HepG2 (cell line): Measurements from ENCODE around the gene WNK2. TPM values are rescaled to one million over a fixed set of nuclear protein-coding genes. Genes with fewer than 3 reads are reported as not detected.

Source experiments
- ATAC-seq: fragments of 200-7000 bp; cut with Tn5 transposase; 3 replicates; pipeline ENCODE4 v1.9.1; 2020; ENCODE audit warnings: mild to moderate bottlenecking, moderate library complexity
- BruUV-seq: library from RNA; stranded (reverse); fragments of 400-500 nt; replicated peaks from 2 replicates; lab custom pipeline; 2021; lab: Mats Ljungman, UMichigan
- CTCF ChIA-PET: fragments of 300-600 bp; formaldehyde crosslinking; extraction: SDS; loops from one replicate; lab custom pipeline; 2021; ENCODE audit warnings: low total read pairs, inconsistent platforms, low intra/inter-chr PET ratio; lab: Yijun Ruan, JAX
- POLR2A ChIA-PET: fragments of 350-600 bp; sonication (Branson Sonifier 250); formaldehyde crosslinking; loops from one replicate; lab custom pipeline; 2020; ENCODE audit warnings: antibody characterized with exemption, inconsistent platforms; lab: Yijun Ruan, JAX
- DNase-seq: peaks from one replicate; pipeline ENCODE4 v3.0.0-alpha.2; 2015; ENCODE audit warnings: low spot score
- FAIRE-seq: peaks from 3 replicates; lab custom pipeline; 2011; peaks lifted over from hg19 to GRCh38; lab: Jason Lieb, UNC
- H2AFZ ChIP-seq: one replicate; pipeline ENCODE4 v1.6.1; 2011; ENCODE audit warnings: low read length, inconsistent platforms
- H3K27ac ChIP-seq: fragments of 300-600 bp; 3 replicates; pipeline ENCODE4 v1.8.0; 2011; ENCODE audit warnings: mixed run types, mild to moderate bottlenecking, mixed read lengths, low read length, inconsistent platforms; ENCODE audit not compliant: insufficient read depth; ENCODE audit errors: extremely low read length
- H3K27me3 ChIP-seq, 2 experiments: fragments of 200-600 bp in 1 of 2; 2 replicates in 1 of 2; 3 replicates in 1 of 2; pipeline versions ENCODE4 v1.6.0 to v1.8.0; 2011; ENCODE audit warnings: low read length in 2 of 2, mild to moderate bottlenecking in 2 of 2, moderate library complexity in 2 of 2, inconsistent platforms in 1 of 2; ENCODE audit not compliant: insufficient read depth in 2 of 2, control insufficient read depth in 1 of 2
- H3K36me3 ChIP-seq, 2 experiments: fragments of 200-600 bp in 1 of 2; replicated peaks in 1 of 2; 2 replicates in 1 of 2; 3 replicates in 1 of 2; pipeline versions ENCODE4 v1.5.1 to v1.8.0; 2011; ENCODE audit warnings: low read length in 2 of 2, inconsistent platforms in 1 of 2; ENCODE audit not compliant: insufficient read depth in 2 of 2, control insufficient read depth in 1 of 2
- H3K4me1 ChIP-seq: 2 replicates; pipeline ENCODE4 v1.5.1; 2012; ENCODE audit warnings: low read length, inconsistent platforms; ENCODE audit not compliant: insufficient read depth
- H3K4me2 ChIP-seq: 2 replicates; pipeline ENCODE4 v1.6.0; 2011; ENCODE audit warnings: low read depth, low read length, inconsistent platforms
- H3K4me3 ChIP-seq, 3 experiments: fragments of 200-600 bp in 1 of 3; sonication (generic), shearing (Covaris generic) in 1 of 3; replicated peaks in 1 of 3; 2 replicates each; pipeline ENCODE4 v1.5.1; 2011 to 2016; ENCODE audit warnings: low read length in 3 of 3, inconsistent platforms in 2 of 3, low read depth in 2 of 3, mild to moderate bottlenecking in 2 of 3, control low read depth in 1 of 3, mixed read lengths in 1 of 3; ENCODE audit not compliant: insufficient read depth in 1 of 3
- H3K79me2 ChIP-seq: one replicate; pipeline ENCODE4 v1.6.1; 2011; ENCODE audit warnings: low read length, inconsistent platforms; ENCODE audit not compliant: insufficient read depth
- H3K9ac ChIP-seq: 2 replicates; pipeline ENCODE4 v1.6.0; 2011; ENCODE audit warnings: mild to moderate bottlenecking, low read depth, low read length, inconsistent platforms; ENCODE audit not compliant: insufficient read depth
- H3K9me3 ChIP-seq: 2 replicates; pipeline ENCODE4 v1.5.1; 2012; ENCODE audit warnings: mild to moderate bottlenecking, low read length
- H4K20me1 ChIP-seq: 2 replicates; pipeline ENCODE4 v1.6.0; 2011; ENCODE audit warnings: inconsistent platforms, mild to moderate bottlenecking, low read length, moderate library complexity; ENCODE audit not compliant: insufficient read depth
- SKI ChIP-seq: fragments of 450-650 bp; IDR thresholded peaks from one replicate; pipeline ENCODE4 v1.6.1; 2018; ENCODE audit warnings: mild to moderate bottlenecking; ENCODE audit not compliant: partially characterized antibody
- SMAD3 ChIP-seq: sonication (generic); formaldehyde crosslinking; IDR thresholded peaks from 2 replicates; pipeline ENCODE4 v1.4.0; 2020; ENCODE audit warnings: missing genetic modification reagents
- SMYD3 ChIP-seq: sonication (generic); formaldehyde crosslinking; IDR thresholded peaks from 2 replicates; pipeline ENCODE4 v1.8.1; 2023; ENCODE audit warnings: mild to moderate bottlenecking, missing genetic modification reagents
- ZNF510 ChIP-seq: sonication (generic); formaldehyde crosslinking; IDR thresholded peaks from 2 replicates; pipeline ENCODE4 v1.4.0; 2020; ENCODE audit warnings: low read depth, mild to moderate bottlenecking, missing genetic modification reagents
- WGBS: methylation state at CpG from one replicate; pipeline ENCODE4 v1.1.6; 2017; ENCODE audit warnings: low lambda C conversion rate; 5-methylcytosine and 5-hydroxymethylcytosine counted together
- in situ Hi-C: cut with HindIII; loops from 2 replicates; pipeline ENCODE4 v1.10.0; 2017; ENCODE audit warnings: low pct_unique_long_range_greater_than_20kb; ENCODE audit not compliant: extremely low pct_ligation_motif_present
- intact Hi-C: fragments of 100-400 bp; cut with micrococcal nuclease; formaldehyde crosslinking; loops from one replicate; pipeline ENCODE4 v1.10.0; 2022; ENCODE audit not compliant: unreplicated experiment
- polyA plus RNA-seq, 8 experiments: library from polyadenylated mRNA; depleted of rRNA in 3 of 8; stranded (reverse) in 7 of 8; unstranded in 1 of 8; fragments of >200 nt; fragmentation: Illumina TruSeq in 4 of 8; extraction: Trizol in 4 of 8; gene quantifications; 2 replicates each; pipeline versions ENCODE4 v1.2.1 to v1.2.3, GENCODE V29; 2011 to 2016; ENCODE audit warnings: low read depth in 4 of 8, missing spikeins in 1 of 8, mixed read lengths in 1 of 8; ENCODE audit not compliant: insufficient read depth in 1 of 8
- total RNA-seq, 5 experiments: library from RNA; depleted of rRNA; stranded (reverse); fragments of >200 nt; fragmentation: Illumina TruSeq; extraction: Trizol; gene quantifications; 2 replicates each; pipeline ENCODE4 v1.2.3, GENCODE V29; 2016; ENCODE audit warnings: low read depth in 1 of 5
- TF ChIP-seq, protein P1 (sequence below): sonication (generic); formaldehyde crosslinking; IDR thresholded peaks from 2 replicates; pipeline ENCODE4 v1.5.0; 2020; ENCODE audit warnings: mild to moderate bottlenecking, missing genetic modification reagents, moderate library complexity
- TF ChIP-seq, protein P2 (sequence below): sonication (generic); formaldehyde crosslinking; IDR thresholded peaks from 2 replicates; pipeline ENCODE4 v1.5.1; 2020; ENCODE audit warnings: mild to moderate bottlenecking, missing genetic modification reagents, moderate library complexity
- TF ChIP-seq, protein P3 (sequence below): sonication (generic); formaldehyde crosslinking; IDR thresholded peaks from 2 replicates; pipeline ENCODE4 v1.8.1; 2022; ENCODE audit warnings: mild to moderate bottlenecking, missing genetic modification reagents

Gene WNK2
- total and polyA plus RNA-seq, 2 of the 13 experiments (the other 11 are each of a cell fraction or from before 2014, with no cell fraction given): 10.5 to 12.0 TPM

DNA sequence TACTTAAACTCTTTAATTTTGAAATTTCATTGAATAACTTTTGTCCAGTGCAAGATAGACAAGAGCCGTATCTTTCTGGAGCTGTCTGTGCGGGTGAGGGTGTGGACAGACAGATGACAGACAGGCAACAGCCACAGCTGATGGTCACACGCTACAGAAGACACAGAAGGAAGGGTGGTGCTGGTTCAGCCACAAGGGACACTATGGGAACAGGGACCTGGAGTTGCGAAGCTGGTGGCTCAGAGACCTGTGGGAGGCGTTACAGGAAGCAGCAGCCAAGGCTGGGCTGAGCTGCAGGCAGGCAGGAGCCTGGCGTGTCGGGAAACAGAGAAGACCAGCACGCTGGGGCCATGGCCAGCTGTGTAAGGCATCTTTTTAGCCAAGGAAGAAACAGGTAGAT is 104.4 kb downstream of the WNK2 start:
- Histone ChIP-seq H3K4me2 (no peak overlapping the region), H3K27me3 (no peaks in the 10 kb centered on the region), H2AFZ (no peak overlapping the region), H3K36me3 (peaks cover 7 to 17% of the 10 kb centered on the region in 2 experiments; a peak in 4 of 5 replicates), H3K9ac (no peak overlapping the region), H3K4me1 (peaks cover 25% of the 10 kb centered on the region), H3K79me2 (no peaks in the 10 kb centered on the region), H4K20me1 (no peaks in the 10 kb centered on the region), H3K27ac (no peak overlapping the region), H3K9me3 (no peaks in the 10 kb centered on the region), H3K4me3 (no peak overlapping the region)
- TF ChIP-seq SMYD3 (no peak), SKI (no peak), SMAD3 (CRISPR knock-in tag) (no peak), ZNF510 (CRISPR knock-in tag) (no peak)
- TF ChIP-seq, protein P1, sequence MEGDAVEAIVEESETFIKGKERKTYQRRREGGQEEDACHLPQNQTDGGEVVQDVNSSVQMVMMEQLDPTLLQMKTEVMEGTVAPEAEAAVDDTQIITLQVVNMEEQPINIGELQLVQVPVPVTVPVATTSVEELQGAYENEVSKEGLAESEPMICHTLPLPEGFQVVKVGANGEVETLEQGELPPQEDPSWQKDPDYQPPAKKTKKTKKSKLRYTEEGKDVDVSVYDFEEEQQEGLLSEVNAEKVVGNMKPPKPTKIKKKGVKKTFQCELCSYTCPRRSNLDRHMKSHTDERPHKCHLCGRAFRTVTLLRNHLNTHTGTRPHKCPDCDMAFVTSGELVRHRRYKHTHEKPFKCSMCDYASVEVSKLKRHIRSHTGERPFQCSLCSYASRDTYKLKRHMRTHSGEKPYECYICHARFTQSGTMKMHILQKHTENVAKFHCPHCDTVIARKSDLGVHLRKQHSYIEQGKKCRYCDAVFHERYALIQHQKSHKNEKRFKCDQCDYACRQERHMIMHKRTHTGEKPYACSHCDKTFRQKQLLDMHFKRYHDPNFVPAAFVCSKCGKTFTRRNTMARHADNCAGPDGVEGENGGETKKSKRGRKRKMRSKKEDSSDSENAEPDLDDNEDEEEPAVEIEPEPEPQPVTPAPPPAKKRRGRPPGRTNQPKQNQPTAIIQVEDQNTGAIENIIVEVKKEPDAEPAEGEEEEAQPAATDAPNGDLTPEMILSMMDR (CRISPR knock-in tag): peak; percentile 31
- TF ChIP-seq, protein P2, sequence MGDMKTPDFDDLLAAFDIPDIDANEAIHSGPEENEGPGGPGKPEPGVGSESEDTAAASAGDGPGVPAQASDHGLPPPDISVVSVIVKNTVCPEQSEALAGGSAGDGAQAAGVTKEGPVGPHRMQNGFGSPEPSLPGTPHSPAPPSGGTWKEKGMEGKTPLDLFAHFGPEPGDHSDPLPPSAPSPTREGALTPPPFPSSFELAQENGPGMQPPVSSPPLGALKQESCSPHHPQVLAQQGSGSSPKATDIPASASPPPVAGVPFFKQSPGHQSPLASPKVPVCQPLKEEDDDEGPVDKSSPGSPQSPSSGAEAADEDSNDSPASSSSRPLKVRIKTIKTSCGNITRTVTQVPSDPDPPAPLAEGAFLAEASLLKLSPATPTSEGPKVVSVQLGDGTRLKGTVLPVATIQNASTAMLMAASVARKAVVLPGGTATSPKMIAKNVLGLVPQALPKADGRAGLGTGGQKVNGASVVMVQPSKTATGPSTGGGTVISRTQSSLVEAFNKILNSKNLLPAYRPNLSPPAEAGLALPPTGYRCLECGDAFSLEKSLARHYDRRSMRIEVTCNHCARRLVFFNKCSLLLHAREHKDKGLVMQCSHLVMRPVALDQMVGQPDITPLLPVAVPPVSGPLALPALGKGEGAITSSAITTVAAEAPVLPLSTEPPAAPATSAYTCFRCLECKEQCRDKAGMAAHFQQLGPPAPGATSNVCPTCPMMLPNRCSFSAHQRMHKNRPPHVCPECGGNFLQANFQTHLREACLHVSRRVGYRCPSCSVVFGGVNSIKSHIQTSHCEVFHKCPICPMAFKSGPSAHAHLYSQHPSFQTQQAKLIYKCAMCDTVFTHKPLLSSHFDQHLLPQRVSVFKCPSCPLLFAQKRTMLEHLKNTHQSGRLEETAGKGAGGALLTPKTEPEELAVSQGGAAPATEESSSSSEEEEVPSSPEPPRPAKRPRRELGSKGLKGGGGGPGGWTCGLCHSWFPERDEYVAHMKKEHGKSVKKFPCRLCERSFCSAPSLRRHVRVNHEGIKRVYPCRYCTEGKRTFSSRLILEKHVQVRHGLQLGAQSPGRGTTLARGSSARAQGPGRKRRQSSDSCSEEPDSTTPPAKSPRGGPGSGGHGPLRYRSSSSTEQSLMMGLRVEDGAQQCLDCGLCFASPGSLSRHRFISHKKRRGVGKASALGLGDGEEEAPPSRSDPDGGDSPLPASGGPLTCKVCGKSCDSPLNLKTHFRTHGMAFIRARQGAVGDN (CRISPR knock-in tag): 0 out of 2 replicates have a peak, but pooled peaks have one; percentile 16
- TF ChIP-seq, protein P3, sequence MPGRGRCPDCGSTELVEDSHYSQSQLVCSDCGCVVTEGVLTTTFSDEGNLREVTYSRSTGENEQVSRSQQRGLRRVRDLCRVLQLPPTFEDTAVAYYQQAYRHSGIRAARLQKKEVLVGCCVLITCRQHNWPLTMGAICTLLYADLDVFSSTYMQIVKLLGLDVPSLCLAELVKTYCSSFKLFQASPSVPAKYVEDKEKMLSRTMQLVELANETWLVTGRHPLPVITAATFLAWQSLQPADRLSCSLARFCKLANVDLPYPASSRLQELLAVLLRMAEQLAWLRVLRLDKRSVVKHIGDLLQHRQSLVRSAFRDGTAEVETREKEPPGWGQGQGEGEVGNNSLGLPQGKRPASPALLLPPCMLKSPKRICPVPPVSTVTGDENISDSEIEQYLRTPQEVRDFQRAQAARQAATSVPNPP (CRISPR knock-in tag): no peak
- no peak for FAIRE-seq
- intact Hi-C loops: no loop called here
- no TSS peak for BruUV-seq
- peak; percentile 33 for DNase-seq
- POLR2A ChIA-PET: interaction anchor here (0.9 to 3.7 kb wide), 2 partner anchors 10 to 14 kb away, joined by 5 to 67 read pairs; no protein-coding TSS in a partner anchor
- in situ Hi-C loops: no loop called here
- WGBS: 92% methylated on average over 8 of the region's 8 CpGs
- ATAC-seq: peak; percentile 65
- CTCF ChIA-PET: no interaction called here
